ENCODE data around the gene IPO9.
"Not testable (repeated sequence)": the region's sequence is repeated elsewhere in the genome, so short reads cannot be mapped to it uniquely, and the experiment has no call there.

Gene IPO9

GRCh38 chr1:201810466-201811216 lies 18.3 kb upstream of the IPO9 start:
- DNase-seq = no peak

- DNase-seq = no peak
Measured at GRCh38 chr1:201813226-201813625, 15.7 kb upstream of the IPO9 start.

- DNase-seq = no peak
Measured at GRCh38 chr1:201816309-201816854, 12.6 kb upstream of the IPO9 start.

DNA sequence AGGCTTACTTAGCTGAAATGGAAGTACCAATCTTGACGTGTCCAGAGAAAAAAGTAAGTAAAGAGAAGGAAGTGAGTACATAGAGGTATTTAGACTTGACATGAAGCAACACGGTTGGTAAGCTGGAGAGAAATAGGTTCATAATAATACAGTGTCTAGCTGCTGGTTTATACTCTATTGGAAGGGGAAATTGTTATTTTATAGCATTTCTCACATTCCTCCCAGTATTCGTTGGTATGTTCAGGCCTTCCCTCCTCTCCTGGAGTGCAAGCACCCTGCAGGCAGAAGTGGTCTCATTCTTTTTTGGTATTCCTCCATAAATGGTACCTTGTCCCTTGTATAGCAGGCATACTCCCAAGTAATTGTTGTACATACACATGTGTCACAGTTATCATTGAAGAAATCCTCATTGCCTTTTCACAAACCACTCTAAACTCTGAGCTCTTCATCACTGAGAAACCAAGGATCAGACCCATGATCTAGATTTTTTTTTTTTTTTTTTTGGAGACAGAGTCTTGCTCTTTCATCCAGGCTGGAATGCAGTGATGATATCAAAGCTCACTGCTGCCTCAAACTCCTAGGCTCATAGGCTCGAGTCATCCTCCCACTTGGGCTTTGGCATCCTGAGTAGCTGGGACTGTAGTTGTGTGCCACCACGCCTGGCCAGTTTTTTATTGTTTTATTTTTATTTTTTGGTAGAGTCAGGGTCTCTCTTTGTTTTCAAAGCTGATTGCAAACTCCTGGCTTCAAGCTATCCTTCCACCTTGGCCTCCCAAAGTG lies 9.8 kb upstream of the IPO9 start:
- no peak for DNase-seq

GRCh38 chr1:201820413-201820812 lies 8.5 kb upstream of the IPO9 start:
- no peak for DNase-seq

GRCh38 chr1:201825245-201825644 lies 3.7 kb upstream of the IPO9 start:
- no peak for DNase-seq

- DNase-seq = no peak
Measured at GRCh38 chr1:201826830-201827229, 2.1 kb upstream of the IPO9 start.

DNA sequence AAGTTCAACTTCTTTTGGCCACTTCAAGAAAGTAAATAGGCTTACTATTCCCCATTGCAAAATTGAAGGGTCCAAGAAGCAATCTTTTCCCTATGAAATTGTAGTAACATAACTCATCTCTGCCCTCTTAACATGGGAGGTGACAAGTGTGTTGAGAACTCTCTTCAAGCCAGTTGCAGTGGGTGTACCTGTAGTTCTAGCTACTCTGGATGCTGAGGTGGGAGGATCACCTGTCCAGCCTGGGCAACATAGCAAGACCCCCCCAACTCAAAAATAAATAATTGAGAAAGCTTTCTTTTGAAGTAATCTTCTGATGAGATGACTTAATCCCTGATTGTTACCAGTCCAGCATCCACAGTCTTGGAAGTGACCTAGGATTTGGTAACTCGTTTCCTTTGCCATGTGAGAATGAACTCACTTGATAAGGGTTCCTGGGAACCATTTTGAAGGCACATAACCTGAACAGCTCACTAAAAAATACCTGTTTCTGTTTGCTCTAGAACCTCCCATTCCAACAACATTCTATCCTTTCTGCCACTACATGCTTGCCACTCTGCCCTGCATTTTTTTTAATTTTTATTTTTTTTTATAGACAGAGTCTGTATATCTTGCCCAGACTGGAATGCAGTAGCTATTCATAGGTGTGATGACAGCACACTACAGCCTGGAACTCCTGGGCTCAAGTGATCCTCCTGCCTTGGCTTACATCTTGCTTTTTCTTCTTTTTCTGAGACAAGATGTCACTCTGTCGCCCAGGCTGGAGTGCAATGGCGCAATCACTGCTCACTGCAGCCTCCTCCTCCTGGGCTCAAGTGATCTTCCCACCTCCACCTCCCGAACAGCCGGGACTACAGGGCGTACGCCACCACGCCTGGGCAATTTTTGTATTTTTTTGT lies 1.4 kb upstream of the IPO9 start:
- no peak for DNase-seq

- no peak for DNase-seq
Measured at GRCh38 chr1:201828217-201828819, 639 bp upstream of the IPO9 start.

DNA sequence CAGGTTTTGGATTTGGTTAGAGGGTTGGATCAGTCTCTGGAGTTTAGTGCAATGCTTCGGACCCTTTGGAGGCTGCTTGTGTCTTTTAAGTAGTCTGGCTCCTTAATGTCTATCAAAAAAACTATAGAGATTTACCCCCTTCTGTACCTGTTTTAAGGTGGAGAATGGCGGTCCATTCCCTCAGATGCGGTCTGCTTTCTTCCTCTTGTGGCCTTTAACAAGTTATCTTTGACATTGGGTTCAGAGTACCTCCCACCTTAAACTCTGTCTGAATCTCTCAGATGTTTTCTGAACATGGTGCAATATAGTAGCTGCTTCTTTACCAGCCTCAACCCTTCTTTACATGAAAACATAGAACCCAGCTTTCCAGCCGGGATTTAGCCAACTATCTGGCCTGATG lies 2.4 kb downstream of the IPO9 start:
- DNase-seq = no peak

GRCh38 chr1:201834621-201835020 lies 5.7 kb downstream of the IPO9 start:
- DNase-seq = no peak

GRCh38 chr1:201838381-201838780 lies 9.4 kb downstream of the IPO9 start:
- DNase-seq = no peak

DNA sequence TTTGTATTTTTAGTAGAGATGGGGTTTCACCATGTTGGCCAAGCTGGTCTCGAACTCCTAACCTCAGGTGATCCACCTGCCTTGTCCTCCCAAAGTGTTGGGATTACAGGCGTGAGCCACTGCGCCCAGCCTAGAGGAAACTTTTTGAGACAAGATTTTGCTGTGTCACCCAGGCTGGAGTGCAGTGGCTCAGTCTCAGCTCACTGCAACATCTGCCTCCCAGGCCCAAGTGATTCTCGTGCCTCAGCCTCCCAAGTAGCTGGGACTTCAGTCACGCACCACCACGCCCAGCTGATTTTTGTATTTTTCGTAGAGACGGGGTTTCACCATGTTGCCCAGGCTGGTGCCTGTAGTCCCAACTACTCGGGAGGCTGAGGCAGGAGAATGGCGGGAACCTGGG lies 10.1 kb downstream of the IPO9 start:
- not testable (repeated sequence) for DNase-seq

DNA sequence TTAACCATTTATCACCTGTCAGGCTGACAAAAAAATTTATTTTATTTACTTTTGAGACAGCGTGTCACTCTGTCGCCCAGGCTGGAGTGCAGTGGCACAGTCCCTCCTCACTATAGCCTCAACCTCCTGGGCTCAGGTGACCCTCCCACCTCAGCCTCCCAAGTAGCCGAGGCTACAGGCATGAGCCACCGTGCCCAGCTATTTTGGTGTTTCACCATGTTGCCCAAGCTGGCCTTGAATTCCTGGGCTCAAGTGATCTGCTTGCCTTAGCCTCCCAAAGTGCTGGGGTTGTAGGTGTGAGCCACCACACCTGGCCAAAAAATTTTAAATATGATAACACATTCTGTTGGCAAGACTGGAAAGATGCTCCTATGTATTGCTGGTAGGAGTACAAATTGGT lies 11.1 kb downstream of the IPO9 start:
- DNase-seq = no peak

- DNase-seq = no peak
Measured at GRCh38 chr1:201840490-201840889, 11.5 kb downstream of the IPO9 start.

- no peak for DNase-seq
Measured at GRCh38 chr1:201841265-201841912, 12.4 kb downstream of the IPO9 start.

DNA sequence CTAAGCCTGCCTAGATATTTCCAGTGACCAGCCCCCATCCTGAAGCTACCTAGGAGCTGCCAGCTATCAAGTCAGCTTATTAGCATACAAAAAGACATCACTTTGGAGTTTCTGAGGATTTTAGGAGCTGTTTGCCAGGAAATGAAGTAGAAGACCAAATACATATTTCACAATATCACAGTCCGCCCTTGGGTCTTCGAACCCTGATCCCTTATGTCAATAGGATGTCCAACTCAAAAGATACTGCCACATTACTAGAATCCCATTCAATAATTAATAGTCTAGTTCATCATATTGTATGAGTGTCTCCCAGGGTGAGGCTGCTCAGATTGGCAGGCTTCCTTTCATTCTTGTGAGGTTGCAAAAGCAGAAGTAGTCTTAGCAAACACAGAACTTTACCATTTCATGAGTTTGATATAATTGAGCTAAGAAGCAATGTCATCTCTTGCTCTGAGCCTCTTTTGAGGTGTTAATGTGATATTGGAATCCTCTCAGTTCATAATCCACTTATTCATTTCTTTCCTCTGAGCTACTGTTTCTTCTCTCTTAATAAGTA lies 13.6 kb downstream of the IPO9 start:
- no peak for DNase-seq

GRCh38 chr1:201845331-201846083 lies 16.6 kb downstream of the IPO9 start:
- DNase-seq = no peak

GRCh38 chr1:201847150-201847549 lies 18.2 kb downstream of the IPO9 start:
- no peak for DNase-seq

DNA sequence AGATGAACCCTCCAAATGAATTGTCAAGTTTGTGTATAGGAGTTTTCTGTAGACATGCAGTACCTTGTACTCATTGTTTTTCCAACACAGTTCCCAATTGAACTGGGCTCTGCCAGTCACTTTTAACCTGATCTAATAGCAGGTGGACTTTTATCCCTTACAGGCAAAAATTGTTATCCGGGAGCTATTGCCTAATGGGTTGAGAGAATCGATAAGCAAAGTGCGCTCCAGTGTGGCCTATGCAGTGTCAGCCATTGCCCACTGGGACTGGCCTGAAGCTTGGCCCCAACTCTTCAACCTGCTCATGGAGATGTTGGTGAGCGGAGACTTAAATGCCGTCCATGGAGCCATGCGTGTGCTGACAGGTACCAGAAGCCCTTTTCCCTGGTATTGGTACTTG lies 19.3 kb downstream of the IPO9 start:
- no peak for DNase-seq

Measured in CD4-positive, alpha-beta T cell treated with Interleukin-10 for 1 hour (primary cell).